AG08396 (cell line): ENCODE data around the gene RPL27A.

ENCODE experiments used
- DNase-seq: peaks from one replicate; pipeline ENCODE4 v3.0.0; 2012; ENCODE audit warnings: low spot score, mixed read lengths

The RPL27A gene

DNA sequence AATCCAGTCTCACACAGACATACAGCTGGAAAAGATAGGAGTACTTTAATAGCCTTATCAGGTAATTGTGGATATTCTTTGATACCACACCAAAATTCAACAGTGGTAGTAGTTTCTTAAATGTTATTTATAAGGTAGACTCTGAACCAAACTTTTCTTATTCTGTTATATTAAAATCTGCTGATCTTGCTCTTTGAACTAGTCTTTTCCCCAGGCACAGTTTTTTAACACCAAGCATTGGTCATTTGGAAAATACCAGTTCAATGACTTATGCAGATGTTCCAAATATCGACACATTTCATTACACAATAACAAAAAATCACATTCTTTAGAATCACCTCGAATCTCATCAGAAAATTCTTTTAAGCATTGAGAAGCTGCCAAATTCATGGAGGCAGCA is 7.7 kb upstream of the RPL27A start:
- DNase-seq, result no peak

DNA sequence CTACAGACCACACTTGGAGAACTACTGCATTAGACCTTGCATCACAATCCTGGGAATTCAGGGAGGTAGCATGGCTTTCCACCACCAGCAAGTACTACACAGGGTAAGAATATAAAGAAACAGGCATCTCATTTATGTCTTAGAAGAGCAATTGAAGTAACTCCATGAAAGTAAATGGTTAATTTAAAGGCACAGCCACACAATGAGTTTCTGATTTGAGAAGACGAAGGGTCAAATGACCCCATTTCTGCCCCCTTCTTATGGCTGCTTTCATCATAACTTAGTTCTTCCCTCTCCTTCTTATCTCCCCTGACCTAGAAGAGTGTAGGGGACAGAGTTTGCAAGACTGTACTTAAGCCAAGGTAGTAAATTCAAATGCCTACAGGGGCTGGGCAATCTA is 6.1 kb upstream of the RPL27A start:
- DNase-seq, result no peak

DNA sequence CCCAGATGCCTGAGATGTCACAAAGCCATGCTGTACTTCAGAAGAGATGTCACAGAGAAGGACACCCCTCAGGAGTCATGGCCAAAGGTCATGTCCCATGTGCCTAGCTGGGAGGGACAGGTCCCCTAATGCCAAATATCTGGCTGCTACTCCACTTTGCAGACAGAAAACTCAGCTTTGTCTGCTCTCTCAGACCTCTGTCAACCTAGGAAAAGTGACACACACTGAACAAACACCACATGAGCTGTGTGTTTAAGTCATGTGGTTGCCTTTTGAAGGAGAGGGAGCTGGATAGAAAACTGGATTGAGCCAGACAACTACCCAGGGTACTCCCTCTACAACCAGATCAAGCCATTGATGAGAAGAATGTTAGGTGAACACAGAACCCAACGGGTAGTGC is 3.6 kb upstream of the RPL27A start:
- DNase-seq, result no peak

DNA sequence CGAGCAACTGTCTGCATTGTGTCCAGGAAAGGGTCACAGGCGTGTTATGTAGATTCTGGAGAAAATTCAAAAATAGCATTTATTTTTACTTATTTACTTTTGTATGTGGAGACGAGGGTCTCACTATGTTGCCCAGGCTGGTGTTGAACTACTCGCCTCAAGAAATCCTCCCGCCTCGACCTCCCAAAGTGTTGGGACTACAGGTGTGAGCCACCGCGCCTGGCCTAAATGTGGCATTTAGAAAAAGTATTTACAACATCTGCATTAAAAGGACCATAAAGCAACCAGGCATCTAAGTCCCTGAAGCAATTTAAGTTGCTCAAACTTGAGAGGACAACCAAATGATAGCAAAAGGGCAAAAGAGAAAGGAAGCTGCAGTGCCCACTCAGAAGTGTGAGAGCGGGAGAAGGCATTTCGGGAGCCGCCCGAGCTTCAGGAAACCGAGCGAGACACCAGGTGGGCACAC is 722 bp upstream of the RPL27A start:
- no peak for DNase-seq

DNA sequence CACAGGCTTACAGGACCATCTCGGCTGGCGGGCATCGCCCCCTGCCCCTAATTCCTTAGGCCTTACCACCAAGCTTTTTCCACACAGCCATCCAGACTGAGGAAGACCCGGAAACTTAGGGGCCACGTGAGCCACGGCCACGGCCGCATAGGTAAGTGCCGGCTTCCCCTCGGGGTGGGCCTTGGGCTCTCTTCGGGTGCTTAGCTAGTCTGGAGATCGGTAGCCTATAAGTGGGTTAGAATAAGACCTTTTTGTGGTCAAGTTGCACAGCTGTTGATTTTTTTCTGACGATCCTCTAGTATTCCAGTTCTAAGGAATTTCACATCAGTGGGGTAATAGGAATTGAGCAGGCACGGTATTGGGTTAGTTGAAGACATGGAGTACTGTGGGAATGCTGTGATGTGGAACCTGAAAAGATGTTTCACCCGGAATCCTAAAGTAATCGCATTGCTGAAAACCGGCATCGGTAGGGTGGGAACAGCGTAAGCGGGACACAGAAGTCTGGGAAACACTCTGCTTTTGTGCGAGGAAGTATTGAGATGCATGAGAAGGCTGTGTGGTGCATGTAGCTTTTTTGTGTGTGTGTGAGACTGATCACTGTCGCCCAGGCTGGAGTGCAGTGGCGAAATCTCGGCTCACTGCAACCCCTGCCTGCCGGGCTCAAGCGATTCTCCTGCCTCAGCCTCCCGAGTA is 669 bp downstream of the RPL27A start:
- no peak for DNase-seq

DNA sequence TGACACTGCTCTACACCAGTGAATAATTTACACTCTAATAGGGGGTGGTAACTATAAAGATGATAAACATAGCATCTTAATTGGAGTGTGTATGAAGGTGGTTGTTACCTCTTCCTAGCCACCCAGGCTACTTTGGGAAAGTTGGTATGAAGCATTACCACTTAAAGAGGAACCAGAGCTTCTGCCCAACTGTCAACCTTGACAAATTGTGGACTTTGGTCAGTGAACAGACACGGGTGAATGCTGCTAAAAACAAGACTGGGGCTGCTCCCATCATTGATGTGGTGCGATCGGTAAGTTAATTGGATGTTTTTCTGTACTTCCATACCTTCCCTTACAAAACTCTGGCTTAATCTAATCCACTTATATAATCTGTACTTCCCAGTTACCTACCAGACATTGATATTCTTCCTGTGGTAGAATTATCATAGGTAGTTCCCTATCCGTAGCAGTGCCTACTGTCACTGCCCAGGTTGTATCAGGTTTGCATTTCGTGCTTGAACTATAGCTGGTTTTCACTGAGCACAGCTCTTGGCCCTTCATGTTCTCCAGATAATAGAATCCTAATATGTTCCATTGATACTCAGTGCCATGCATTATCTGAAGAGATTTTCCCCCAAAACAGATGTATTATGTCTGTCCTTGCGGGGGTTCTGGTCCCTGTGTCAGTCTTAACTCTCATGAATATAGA is 2.2 kb downstream of the RPL27A start:
- DNase-seq, result no peak

DNA sequence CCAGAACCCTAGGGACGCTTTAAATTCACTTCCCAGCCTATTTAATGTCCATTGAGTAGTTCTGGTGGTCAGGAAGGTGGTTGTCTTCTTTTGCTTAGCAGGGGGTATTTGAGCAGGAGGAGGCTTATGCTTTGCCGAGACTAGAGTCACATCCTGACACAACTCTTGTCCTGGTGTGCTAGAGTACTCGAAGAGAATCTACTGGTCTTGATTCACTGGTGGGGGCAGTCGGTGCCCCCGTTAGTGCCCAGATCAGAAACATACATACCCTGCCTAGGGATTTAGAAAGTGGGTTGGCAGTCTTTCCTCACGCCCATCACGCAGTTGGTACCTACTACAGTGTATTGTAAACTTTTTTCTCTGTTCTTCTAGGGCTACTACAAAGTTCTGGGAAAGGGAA is 2.7 kb downstream of the RPL27A start:
- DNase-seq, result no peak

DNA sequence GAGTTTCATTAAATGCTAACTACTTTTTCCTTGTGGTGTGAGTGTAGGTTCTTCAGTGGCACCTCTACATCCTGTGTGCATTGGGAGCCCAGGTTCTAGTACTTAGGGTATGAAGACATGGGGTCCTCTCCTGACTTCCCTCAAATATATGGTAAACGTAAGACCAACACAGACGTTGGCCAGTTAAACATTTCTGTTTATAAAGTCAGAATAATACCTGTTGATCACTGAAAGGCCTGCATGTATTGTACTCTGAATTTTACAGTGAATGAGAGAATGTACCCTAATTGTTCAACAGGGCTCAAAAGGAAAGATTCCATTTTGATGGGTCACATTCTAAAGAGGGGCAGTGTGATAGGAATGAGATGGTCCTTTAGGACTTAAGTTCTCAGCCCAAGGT is 3.2 kb downstream of the RPL27A start:
- no peak for DNase-seq

DNA sequence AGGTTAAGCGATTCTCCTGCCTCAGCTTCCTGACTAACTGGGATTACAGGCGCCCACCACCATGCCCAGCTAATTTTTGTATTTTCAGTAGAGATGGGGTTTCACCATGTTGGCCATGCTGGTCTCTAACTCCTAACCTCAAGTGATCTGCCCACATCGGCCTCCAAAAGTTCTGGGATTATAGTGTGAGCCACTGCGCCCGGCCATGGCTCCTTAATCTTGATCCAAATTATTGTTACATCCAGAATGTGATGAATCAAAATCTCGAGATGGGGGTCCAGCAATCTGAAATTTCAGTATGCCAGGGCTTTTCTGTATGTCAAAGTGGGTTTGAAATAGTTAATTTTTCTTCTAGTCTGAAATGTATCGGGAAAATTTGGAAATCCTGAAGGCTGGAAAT is 3.7 kb downstream of the RPL27A start:
- DNase-seq, result no peak

DNA sequence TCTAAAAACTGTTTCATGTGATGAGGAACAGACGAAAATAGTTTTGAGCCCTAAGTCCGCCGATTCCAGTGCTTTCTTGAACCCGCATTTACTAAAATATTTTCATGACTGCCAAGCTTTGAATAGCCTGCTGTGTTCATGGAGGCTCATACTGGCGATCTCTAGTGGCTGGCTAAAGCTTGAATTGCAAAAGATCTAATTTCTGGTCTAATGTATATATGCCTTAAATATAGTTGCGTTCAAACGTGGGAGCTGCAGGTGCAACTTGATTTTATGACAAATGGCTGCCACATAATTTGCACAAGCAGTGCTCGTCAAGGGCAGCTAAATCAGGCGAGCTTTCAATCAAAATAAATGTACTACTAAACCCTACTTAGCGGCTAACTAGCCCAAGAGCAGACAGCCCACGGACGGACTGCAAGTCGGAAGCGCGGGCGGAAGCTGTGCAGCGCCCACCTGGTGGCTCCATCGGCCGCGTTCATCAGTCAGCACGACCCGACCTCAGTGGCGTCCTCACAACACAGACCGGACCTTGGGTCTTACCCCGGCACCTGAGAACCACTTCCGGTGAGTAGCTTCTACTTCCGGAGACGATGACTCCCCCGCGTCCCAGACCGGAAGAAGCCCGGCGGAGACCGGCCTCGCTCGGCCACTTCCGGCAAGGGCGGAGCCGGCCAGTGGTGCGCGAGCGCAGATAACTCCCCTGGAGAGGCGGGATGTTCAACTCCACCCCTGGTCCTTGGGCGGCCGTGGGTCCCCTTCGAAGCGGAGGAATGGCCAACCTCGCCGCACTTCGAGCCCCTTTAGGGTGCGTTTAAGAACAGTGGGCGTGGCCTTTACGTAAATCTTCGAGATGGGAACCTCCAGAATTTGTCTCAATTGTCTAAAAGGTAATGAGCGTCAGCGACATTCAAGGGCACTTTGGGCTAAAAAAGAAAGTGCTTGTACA is 6.1 kb downstream of the RPL27A start:
- DNase-seq, result peak; percentile 94

DNA sequence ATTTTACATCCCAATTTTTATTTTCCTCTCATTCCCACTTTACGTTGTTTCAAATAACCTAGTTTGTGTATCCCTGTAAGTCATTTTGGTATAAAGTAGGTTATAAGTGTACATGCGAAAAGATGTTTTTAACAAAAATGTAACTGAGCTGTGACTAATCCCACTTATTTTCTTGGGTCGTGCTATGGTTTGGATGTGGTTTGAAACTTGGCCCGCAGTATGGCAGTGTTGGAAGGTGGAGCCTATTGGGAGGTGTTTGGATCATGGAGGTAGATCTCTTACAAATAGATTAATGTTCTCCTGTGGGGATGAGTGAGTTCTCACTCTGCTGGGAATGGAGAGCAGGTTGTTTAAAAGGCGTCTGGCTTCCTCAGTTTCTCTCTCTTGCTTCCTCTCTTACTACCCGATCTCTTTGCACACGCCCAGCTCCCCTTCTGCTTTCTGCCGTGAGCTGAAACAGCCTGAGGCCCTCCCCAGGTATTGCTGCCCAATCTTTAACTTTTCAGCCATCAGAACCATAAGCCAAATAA is 7.2 kb downstream of the RPL27A start:
- no peak for DNase-seq

DNA sequence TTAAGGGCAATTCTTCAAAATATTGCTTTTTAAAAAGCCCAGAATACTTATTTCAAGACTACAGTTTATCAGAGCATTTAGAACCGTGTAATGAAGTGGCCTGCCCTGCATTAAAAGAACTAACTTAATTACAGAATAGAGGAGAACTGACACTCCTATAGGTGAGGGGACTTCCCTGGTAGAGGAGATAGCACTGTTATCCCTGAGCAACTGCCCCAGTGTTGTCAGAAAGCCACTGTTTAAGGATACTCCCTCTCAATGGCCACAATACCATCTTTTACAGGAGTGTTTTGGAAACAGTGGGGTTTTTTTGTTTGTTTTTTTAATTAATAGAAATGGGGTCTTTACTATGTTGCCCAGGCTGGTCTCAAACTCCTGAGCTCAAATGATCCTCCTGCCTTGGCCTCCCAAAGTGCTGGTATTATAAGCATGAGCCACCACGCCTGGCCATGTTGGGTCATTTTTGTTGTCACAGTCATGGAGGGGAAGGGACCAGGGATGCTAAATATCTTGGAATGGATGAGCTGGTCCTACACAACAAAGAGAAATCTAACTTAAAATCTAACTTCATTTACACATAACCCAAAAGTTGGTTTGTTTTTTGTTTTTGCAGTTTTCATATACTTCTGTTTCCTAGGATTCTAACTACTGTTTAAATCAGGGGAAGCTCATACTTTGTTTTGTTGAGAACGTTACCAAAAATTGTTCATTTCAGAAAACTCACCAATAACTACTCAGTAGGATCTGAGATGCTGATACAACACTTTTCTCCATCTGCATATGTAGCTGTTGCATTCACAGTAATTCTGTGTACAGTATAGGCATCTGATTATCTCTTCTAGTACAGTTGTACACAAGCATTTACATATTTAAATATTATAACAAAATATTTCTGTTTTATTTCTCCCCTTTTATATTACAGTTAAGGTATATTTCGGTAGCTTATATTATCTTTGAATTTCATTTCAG is 8.1 kb downstream of the RPL27A start:
- no peak for DNase-seq

DNA sequence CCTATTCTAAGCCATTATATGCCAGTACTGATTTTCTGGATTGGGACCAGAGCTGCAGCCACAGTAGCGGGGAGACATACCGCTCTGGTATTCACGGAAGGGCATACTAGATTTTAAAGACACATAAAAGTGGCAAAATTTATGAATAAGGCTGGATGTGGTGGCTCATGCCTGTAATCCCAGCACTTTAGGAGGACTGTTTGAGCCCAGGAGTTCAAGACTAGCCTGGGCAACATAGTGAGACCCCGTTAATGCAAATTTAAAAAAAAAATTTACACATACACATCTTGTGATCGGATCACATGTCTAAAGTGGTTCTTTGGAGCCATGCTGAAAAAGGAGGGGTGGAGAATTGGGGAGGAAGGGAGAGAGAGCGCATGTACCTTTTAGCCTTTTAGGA is 9.0 kb downstream of the RPL27A start:
- no peak for DNase-seq

DNA sequence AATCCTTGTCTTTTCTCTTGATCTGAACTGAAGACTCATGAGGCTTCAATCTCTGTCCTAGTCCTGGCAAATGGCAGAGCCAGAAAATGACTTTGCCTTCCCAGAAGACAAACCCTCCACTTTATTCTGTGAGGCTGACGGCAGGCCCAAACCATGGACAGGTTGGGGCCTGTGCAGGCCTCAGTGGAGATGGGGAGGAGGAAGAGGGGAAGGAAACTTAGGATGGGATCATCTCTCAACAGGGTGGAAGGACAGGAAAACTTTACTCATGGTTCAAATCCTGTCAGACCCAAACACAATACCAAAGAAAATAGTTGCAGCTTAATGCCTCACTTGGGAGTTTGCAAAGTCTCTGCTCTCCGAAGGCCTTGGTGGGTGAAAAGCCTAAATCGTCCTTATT is 9.8 kb downstream of the RPL27A start:
- no peak for DNase-seq

DNA sequence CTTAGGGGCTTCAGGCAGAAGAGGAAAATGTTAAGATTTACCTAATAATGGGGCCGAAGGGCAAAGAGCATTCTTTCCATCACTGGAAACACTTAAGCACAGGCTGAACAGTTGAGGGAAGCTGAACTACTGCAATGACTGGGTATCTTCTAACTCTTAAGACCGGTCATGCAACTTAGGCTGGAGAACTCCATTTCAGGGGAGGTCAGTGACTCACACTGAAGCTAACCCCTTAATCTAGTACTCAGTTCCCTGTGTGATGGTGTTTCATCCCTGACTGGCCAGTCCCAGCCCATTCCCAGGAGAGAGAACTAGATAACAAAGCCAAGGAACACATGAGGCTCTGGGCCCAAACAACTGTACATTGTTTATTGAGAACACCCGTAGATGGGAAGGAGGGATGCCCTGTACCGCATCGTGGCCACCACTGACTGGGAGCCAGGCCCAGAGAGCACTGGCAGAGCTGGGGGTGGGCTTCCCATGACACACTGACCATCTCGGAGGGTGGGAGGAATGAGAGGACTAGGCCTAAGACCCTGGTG is 10.5 kb downstream of the RPL27A start:
- DNase-seq, result no peak

DNA sequence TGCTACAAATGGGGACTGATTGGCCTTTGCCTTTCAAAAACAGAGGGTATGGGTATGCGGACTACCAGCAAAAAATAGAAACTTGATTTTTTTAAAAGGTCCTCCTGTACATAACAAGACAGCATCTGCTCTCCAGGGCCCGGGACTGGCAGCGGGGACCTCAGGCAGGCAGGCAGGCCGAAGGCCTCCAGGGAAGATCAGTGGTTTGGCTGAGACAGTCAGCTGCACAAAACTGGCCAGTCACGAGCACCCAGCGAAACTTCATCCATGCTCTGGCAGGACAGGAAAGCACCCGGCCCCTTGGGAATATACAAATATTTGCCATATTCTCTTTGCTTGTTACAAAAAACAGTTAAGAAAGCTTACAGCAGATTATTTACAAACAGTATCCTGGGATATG is 11.0 kb downstream of the RPL27A start:
- no peak for DNase-seq

DNA sequence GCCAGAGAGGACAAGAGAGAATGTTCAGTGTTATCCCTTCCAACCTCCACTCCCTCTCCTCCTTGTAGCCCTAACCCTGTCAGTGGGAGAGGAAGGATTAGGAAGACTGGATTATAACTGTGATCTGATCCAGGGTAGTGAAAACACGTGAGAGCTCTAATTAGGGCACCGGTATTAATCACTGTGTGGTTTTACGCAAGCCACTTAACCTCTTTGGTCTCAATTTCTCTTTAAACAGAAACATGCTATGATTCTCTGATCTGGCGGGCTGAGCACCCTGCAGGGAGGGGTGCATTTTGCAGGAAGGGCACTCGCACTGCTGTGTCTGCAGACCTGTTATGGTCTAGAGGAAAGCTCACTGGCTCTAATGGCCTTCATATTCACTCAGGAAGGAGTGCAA is 11.5 kb downstream of the RPL27A start:
- DNase-seq, result no peak

DNA sequence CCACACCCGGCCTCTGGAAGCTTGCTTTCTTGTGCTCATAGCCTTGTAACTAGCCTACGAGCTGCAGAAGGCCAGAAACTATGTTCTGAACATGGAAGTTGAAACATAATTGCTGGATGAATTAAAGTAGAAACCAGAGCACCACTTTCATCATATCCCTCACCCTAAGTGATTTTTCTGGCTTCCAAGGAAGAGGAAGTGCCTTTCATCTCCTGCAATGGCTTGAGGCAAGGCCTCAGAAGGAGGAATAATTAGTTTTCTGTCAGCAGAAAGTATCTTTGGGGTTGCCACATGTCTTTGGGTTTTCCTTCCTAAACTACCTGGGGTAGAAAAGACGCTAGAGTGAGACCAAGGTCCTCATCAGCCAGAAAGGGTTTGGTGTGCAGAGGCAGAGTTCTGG is 14.5 kb downstream of the RPL27A start:
- DNase-seq, result no peak

DNA sequence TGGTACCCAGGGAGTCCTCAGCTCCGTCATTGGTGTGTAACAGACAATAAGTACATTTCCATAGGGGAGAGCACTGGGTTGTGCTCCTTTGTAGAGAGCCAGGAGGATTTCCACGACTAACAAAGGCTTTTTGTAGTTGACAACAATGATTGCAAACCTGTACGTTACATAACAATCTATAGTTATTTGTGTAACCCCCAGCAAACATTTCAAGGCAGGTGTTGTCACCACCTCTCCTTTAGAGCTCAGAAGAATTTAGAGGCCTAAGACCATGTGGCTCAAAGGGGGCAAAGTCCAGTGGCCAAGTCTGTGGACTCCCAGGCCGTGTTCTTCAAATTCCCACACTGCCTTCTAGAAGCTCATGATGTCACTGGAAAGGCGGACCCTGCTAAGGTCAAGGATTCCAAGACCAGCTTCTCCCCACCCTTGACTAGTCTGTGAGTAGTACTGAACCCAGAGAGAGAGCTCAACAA is 15.8 kb downstream of the RPL27A start:
- no peak for DNase-seq

DNA sequence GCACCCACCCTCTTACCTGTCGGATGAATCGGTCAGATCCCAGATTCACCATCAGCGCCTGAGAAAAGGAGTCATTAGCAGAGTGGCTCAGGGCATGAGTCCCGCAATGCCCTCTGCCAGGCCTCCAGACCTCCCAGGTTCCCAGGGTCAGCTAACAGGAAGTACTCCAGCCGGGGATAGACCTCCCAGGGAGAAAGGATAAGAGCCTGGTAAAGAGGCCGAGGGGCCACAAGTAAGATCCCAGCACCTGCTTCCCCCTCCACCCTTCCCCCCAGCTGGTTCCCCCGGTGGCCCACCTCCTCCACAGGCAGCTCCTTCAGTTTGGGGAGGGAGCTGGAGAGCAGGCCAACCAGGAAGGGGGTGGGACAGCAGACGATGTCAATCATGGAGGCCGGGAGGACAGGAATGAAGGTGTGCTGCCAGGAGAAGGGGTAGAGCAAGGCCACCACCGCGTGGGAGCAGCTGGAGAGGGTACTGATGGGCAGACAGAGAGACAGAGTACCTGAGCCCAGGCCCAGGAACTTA is 16.4 kb downstream of the RPL27A start:
- no peak for DNase-seq

DNA sequence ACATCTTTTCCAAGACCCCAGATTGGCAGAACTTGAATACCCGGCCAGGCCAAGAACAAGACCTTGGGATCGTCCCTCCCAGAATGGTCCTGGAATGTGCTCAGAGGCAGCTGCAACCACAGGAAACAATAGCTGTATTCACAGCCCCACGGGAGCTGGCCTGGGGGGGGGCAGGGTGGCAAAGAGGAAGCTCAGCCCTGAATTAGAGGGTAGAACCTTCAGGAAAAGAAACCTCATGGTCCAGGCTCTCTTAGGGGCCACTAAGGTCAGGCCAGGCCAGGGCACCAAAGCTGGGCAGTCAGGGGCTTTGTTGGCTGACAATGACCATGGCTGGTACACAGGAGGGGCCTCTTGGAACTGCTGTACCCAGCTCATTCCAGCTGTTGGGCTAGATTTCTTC is 17.3 kb downstream of the RPL27A start:
- DNase-seq, result peak; percentile 42
